Heart left ventricle (tissue), 16 donors: ENCODE results near the gene DNAH14. TPM values are rescaled to one million over a fixed set of nuclear protein-coding genes. Genes with fewer than 3 reads are reported as not detected.

Source experiments
- ATAC-seq, 4 donors: fragments of 200-7000 bp; cut with Tn5 transposase; one replicate each; pipeline ENCODE4 v1.9.1; 2020 to 2022; ENCODE audit warnings: moderate library complexity in 4 of 4, mild to moderate bottlenecking in 3 of 4, moderate number of reproducible peaks in 1 of 4
- DNase-seq, 5 donors: peaks; one replicate each; pipeline ENCODE4 v3.0.0-alpha.2; 2020
- H3K27ac ChIP-seq, 12 donors: fragments of 200-600 bp; sonication (generic) in 4 of 12; one replicate each; pipeline versions ENCODE4 v1.5.0 to v1.8.0; 2016 to 2022; ENCODE audit warnings: mild to moderate bottlenecking in 2 of 12
- H3K27me3 ChIP-seq, 9 donors: fragments of 200-600 bp; sonication (generic) in 2 of 9; one replicate each; pipeline versions ENCODE4 v1.5.1 to v1.8.0; 2016 to 2022; ENCODE audit warnings: mild to moderate bottlenecking in 3 of 9
- H3K36me3 ChIP-seq, 9 donors: fragments of 200-600 bp; sonication (generic) in 2 of 9; one replicate each; pipeline versions ENCODE4 v1.5.0 to v1.8.0; 2018 to 2022; ENCODE audit warnings: mild to moderate bottlenecking in 2 of 9
- H3K4me1 ChIP-seq, 12 donors: fragments of 200-600 bp; sonication (generic) in 4 of 12; one replicate each; pipeline versions ENCODE4 v1.5.0 to v1.8.0; 2016 to 2022; ENCODE audit warnings: mild to moderate bottlenecking in 3 of 12
- H3K4me3 ChIP-seq, 12 donors: fragments of 200-600 bp; sonication (generic) in 4 of 12; one replicate each; pipeline versions ENCODE4 v1.5.0 to v1.8.0; 2017 to 2022; ENCODE audit warnings: mild to moderate bottlenecking in 9 of 12, moderate library complexity in 4 of 12
- H3K9me3 ChIP-seq, 12 donors: fragments of 200-600 bp; sonication (generic) in 4 of 12; one replicate each; pipeline versions ENCODE4 v1.5.0 to v1.8.0; 2016 to 2022; ENCODE audit warnings: mild to moderate bottlenecking in 1 of 12
- CTCF ChIP-seq, 12 donors: fragments of 200-600 bp; sonication (generic) in 4 of 12; IDR thresholded peaks; one replicate each; pipeline versions ENCODE4 v1.5.0 to v1.8.0; 2018 to 2022; ENCODE audit warnings: antibody characterized with exemption in 12 of 12, mild to moderate bottlenecking in 5 of 12
- POLR2A ChIP-seq, 2 donors: fragments of 450-650 bp; IDR thresholded peaks; one replicate each; pipeline ENCODE4 v1.6.1; 2017; ENCODE audit warnings: antibody characterized with exemption in 2 of 2, mild to moderate bottlenecking in 2 of 2, moderate library complexity in 2 of 2
- WGBS, 4 donors: extraction: QIAGEN DNeasy Blood & Tissue Kit in 2 of 4; methylation state at CpG; one replicate each; pipeline versions ENCODE4 v1.1.5 to v1.1.7; 2013 to 2018; 5-methylcytosine and 5-hydroxymethylcytosine counted together
- intact Hi-C, 10 donors: fragments of 100-400 bp; cut with DNase I; formaldehyde crosslinking; loops; one replicate each; pipeline versions ENCODE4 v1.11.1 to v1.14.2; 2022
- polyA plus RNA-seq, 2 donors: library from polyadenylated mRNA; stranded (reverse); fragments of 200-250 nt; gene quantifications; one replicate each; pipeline ENCODE4 v1.2.3, GENCODE V29; 2013
- total RNA-seq, 9 donors: library from RNA; depleted of rRNA in 2 of 9; stranded (reverse); fragments of >200 nt in 2 of 9; fragmentation: NEBNext Ultra II Directional in 3 of 9; extraction: Animal tissue kit (Norgen Biotek cat#: 25700) in 3 of 9; gene quantifications; one replicate each; pipeline versions ENCODE4 v1.1.0 to v1.2.4, GENCODE V29; 2016 to 2023
- donor health status: ischemic (EF 13 %, LVEDD 7.1; RV severe dilation, severe dysfunction).
- donor health status: healthy with polysubstance abuse.
- donor health status: DM: no; HTN: yes; CAD: no.
- donor health status: DM: no; HTN: no; CAD: no.
- donor health status: ischemic (EF 25% LVEDD 6.9; RV normal size, moderate dysfunction).
- donor health status: ischemic (EF 25% LVEDD 5.7; RV mildly dilated, moderate dysfunction).
- donor health status: healthy.
- donor health status: DM: yes; HTN: yes; CAD: no.
- donor health status: ischemic (EF 35%, LVEDD 5.7; RV mildly dilated, moderate dysfunction).
- donor health status: nonischemic (EF 11% LVEDD 7.7; RV severe dilation, severe dysfunction).
- donor health status: DM: yes; HTN: yes; CAD: no.
- donor health status: PGD.
- donor health status: ischemic (EF 29% LVEDD 5.4; RV normal size, mild dysfunction).
- donor health status: nonischemic (EF 23%, LVEDD 6.1; RV moderate dilation, normal function).

The DNAH14 gene
- total and polyA plus RNA-seq, 11 donors: 0.24 to 6.8 (median 2.8) TPM

DNA sequence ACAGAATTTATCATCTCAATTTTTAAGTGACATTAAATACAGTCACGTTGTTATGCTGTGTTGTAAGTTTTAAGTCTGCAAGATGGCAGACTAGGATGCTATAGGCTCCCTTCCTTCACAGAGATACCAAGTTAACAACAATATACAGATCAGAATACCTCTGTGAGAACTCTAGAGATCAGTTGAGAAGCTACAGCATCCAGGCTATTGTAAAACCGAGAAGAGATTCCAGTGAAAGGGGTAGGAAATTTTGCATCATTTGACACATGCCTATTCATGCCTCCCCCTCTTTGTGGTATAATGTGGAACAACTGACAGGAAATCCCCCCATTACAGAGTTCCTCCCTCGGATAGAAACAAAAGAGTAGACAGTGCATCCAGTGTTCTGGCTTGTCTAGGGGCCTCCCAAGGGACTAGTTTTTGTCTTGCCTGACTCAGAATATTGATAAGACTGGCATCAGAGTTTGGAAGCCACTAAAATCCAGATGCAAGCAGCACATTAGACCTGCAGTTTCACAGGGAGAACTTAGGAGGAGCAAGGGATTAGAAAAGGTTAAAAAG, 417.7 kb downstream of the DNAH14 start:
- Histone ChIP-seq H3K27me3 (peaks cover 0 to 28% (median 0%) of the 10 kb centered on the region in 9 donors), H3K4me1 (no peaks in the 10 kb centered on the region), H3K36me3 (no peaks in the 10 kb centered on the region), H3K27ac (no peak overlapping the region), H3K4me3 (no peak overlapping the region), H3K9me3 (peaks cover 0 to 12% (median 0%) of the 10 kb centered on the region in 12 donors)
- WGBS, 4 donors: 40 to 51% (median 46%) methylated on average over 3 of the region's 3 CpGs
- no peak for TF ChIP-seq CTCF (IDR thresholded peaks at IDR 0.05)
- intact Hi-C loops: no loop called here
- no peak for ATAC-seq
- no peak for DNase-seq

GRCh38 chr1:225348400-225348799, 418.9 kb downstream of the DNAH14 start:
- TF ChIP-seq CTCF (IDR thresholded peaks at IDR 0.05) (no peak), POLR2A (IDR thresholded peaks at IDR 0.05) (no peak)
- DNase-seq: no peak
- Histone ChIP-seq H3K4me3 (no peak overlapping the region), H3K27me3 (peaks cover 0 to 20% (median 0%) of the 10 kb centered on the region in 9 donors), H3K4me1 (no peaks in the 10 kb centered on the region), H3K27ac (no peak overlapping the region), H3K9me3 (peaks cover 0 to 12% (median 0%) of the 10 kb centered on the region in 12 donors), H3K36me3 (no peaks in the 10 kb centered on the region)
- intact Hi-C loops: no loop called here
- ATAC-seq: no peak

- TF ChIP-seq POLR2A (IDR thresholded peaks at IDR 0.05) (no peak), CTCF (IDR thresholded peaks at IDR 0.05) (no peak)
- Histone ChIP-seq H3K36me3 (no peaks in the 10 kb centered on the region), H3K4me3 (no peak overlapping the region), H3K4me1 (no peaks in the 10 kb centered on the region), H3K27me3 (peaks cover 0 to 12% (median 0%) of the 10 kb centered on the region in 9 donors), H3K9me3 (peaks cover 0 to 12% (median 0%) of the 10 kb centered on the region in 12 donors), H3K27ac (no peak overlapping the region)
- DNase-seq (no peak), ATAC-seq (no peak)
- intact Hi-C loops: no loop called here
- 76 to 86% (median 82%) methylated on average over 2 of the region's 2 CpGs for WGBS, 4 donors
Measured at GRCh38 chr1:225349826-225350225, 420.4 kb downstream of the DNAH14 start.

DNA sequence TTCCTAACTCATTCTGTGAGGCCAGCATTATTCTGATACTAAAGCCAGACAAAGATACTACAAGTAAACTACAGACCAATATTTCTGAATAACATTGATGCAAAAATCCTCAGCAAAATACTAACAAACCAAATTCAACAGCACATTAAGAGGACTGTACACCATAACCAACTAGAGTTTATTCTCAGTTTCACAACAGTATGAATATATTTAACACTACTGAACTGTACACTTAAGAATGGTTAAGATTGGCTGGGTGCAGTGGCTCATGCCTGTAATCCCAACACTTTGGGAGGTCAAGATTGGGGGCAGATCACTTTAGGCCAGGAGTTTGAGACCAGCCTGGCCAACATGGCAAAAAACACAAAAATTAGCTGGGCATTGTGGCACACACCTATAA, 421.4 kb downstream of the DNAH14 start:
- no peak overlapping the region for H3K4me3 ChIP-seq
- ATAC-seq (no peak), DNase-seq (no peak)
- peaks cover 0 to 3% (median 0%) of the 10 kb centered on the region in 9 donors for H3K27me3 ChIP-seq
- intact Hi-C loops: no loop called here
- peaks cover 0 to 12% (median 0%) of the 10 kb centered on the region in 12 donors for H3K9me3 ChIP-seq
- H3K4me1 ChIP-seq: no peaks in the 10 kb centered on the region
- no peaks in the 10 kb centered on the region for H3K36me3 ChIP-seq
- no peak for TF ChIP-seq POLR2A (IDR thresholded peaks at IDR 0.05)
- TF ChIP-seq CTCF (IDR thresholded peaks at IDR 0.05): no peak
- H3K27ac ChIP-seq: no peak overlapping the region
